Left forelimb (tissue), 1 donor: ENCODE data around the gene SLC23A2.
"Not testable (repeated sequence)": the region's sequence is repeated elsewhere in the genome, so short reads cannot be mapped to it uniquely, and the experiment has no call there.

Experiments
- DNase-seq: peaks from one replicate; pipeline ENCODE4 v3.0.0-alpha.2; 2018; ENCODE audit warnings: low spot score

SLC23A2 gene

DNA sequence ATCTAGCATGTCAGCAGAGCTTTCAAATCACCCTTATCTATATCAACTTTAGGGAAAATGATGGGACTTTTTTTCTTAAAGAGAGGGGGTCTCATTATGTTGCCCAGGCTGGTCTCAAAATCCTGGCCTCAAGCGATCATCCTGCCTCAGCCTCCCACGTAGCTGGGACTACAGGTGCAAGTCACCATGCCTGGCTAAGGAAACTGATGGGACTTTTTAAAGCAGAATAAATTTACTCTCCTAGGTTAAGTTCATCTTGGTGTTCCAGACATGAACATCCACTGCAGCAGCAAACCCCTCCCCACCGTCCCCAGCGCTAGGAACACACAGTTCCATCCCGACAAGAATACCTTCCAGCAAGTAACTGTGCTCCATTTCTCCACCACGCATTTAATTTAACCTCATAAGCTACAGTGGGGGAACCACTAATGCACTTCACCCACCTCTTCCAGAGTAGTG lies 64.9 kb downstream of the SLC23A2 start:
- DNase-seq = no peak

GRCh38 chr20:4932061-4932460 lies 69.2 kb downstream of the SLC23A2 start:
- DNase-seq = no peak

- no peak for DNase-seq
These were observed 71.5 kb downstream of the SLC23A2 start for GRCh38 chr20:4929686-4930397.

DNA sequence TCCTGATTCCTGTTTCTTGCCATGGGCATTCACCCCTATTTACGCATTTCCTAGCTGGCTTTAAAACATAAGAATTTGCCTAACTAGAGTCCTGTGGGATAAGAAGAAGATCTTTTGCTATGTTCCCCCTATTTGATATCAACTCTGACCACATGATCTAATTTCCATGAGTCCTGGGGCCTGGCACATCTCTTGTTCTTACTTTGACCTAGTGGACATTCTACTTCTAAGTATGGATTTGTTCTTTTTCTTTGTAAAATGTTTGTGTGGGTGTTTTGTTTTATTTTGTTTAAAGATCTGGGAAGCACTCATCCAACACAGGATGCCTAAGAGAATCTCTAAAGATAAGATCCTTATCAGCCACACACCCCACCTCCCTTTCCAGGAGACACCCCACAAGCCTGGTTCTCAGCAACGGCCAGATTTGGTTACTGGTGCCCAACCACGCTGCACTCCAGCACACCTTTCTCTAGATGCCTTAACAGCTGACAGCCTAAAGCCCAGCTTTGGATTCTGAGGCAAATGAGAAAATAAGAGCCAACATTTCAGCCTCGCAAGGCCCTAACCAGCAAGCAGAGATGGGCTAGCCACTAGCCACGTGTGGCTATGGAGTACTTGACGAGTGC lies 74.7 kb downstream of the SLC23A2 start:
- no peak for DNase-seq

GRCh38 chr20:4925842-4926530 lies 75.3 kb downstream of the SLC23A2 start:
- no peak for DNase-seq

GRCh38 chr20:4924446-4924845 lies 76.9 kb downstream of the SLC23A2 start:
- no peak for DNase-seq

GRCh38 chr20:4924032-4924431 lies 77.3 kb downstream of the SLC23A2 start:
- DNase-seq = no peak

DNA sequence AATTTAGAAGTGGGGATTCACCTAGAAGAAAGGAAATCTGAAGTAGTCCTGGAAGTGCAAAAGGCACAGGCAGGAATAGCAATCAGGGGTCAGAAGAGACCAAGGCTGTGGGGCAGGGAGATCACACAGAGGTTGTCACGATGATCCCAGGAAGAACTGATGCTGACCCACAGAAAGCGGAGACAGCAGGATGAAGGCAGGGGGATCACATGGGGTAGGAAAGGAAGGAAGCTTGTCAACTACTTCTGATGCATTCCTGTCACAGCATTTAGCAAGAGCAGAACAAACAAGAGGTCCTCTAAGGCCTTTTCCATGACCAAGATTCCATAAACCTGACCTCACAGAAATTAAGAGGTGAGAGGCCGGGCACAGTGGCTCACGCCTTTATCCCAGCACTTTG lies 79.1 kb downstream of the SLC23A2 start:
- DNase-seq = no peak

GRCh38 chr20:4921271-4921670 lies 80.0 kb downstream of the SLC23A2 start:
- DNase-seq = not testable (repeated sequence)

- no peak for DNase-seq
These were observed 80.7 kb downstream of the SLC23A2 start for GRCh38 chr20:4920655-4921054.

GRCh38 chr20:4920131-4920530 lies 81.2 kb downstream of the SLC23A2 start:
- DNase-seq = no peak

GRCh38 chr20:4919047-4919704 lies 82.1 kb downstream of the SLC23A2 start:
- no peak for DNase-seq

GRCh38 chr20:4918473-4918872 lies 82.8 kb downstream of the SLC23A2 start:
- no peak for DNase-seq

DNA sequence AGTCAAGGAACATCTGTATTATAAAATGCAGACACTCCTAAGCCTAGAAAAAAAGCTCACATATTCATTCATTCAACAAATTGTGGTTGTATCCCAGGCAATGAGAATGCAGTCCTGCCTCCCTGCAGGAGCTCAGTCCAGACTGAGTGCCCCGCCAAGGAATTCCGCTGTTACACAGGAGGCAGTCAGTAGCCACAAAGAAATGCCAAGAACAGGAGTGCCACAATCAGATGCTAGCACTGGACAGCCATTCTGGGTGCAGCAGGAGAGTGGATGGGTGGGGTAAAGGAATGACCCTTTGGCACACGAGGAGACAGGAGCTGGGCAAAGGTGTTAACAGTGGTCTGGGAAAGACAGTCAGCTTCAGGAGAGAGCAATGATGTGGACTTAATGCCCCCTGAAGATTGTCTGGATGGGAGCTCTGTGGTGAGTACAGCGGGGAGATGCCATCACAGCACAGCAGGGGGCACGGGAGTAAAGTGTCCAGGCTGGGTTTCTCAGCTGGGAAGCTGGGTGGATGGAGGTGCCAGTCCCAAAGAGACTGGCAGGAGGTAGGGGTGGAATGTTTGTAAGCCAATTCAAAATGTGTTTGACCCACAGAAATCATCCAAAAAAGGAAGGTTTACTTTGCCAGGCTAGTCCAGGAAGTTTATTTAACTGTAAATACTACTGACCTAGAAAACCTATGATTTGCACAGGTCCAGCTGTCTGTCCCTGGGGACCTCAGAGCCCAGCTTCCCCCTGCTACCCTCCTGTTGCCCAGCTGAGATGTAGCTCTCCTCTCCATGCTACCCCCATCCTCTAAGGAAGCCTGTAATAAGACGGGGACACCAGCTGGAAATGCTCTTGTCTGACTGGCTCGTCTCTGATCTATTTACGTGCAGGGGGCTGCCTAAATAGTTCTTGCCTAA lies 84.1 kb downstream of the SLC23A2 start:
- DNase-seq = no peak

DNA sequence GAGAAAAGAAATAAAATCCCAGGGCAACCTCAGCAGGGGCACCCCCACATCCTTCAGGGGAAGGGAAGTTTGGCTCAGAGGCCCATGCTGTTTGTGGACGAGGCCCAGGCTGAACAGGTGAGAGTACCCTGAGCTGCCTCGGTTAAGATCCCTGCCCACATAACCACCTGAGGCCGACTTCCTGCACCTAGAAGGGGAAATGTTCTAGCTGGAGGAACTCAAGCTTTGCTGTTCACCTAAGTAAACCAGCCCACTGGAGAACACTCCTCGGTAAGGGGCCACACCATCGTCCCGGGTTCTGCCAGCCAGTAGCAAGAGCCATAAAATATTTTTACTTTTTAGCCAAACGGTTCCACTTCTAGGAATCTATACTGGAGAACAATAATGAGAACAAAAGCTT lies 88.2 kb downstream of the SLC23A2 start:
- no peak for DNase-seq

DNA sequence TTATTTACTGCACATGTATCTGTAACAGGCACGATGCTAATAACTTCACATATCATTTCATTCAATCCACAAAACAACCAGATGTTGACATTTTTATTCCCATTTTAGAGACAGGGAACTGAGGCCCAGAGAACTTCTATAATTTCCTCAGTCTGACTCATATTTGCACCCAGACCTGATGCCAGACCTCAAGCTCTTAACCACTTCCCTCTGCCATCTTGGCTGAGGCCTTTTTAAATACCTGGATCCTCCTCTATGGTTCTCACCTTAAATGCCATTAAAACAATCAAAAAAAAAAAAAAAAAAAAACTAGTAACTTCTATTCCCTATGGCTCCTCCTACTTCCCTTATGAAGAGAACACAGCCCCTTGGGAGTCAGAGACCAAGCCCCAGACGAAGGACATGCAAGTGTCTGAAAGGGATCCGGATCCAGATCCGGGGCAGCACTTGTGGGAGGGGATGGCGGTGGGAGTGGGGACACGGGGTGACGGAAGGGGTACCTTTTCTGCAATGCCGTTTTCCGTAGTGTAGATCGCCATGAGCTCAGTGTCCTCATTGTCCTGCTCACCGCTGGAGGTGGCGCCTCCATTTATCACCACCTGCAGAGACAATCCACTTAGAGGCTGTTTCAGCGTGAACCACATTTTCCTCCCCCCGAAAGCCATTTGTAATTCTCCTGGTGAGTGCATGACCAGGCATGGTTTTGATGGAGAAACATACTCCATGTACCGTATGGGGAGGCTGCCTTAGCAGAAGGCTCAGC lies 88.7 kb downstream of the SLC23A2 start:
- DNase-seq = no peak

- no peak for DNase-seq
These were observed 90.4 kb downstream of the SLC23A2 start for GRCh38 chr20:4910951-4911350.

DNA sequence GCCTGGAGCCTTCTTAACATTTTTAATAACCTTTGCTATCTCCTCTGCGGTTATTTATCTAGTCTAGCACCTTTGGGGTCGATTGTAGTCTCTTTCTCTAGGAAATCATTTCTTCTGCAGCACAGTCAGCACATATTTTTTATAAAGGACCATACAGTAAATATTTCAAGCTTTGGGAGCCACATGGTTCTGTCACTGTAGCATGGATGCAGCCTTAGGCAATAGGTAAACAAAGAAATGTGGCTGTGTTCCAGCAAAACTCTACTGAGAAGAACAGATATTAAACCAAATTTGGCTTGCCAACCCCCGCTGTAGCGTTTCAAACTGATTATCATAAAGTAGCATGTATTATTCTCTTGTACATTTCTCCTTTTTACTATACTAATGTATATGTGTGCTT lies 95.7 kb downstream of the SLC23A2 start:
- no peak for DNase-seq

DNA sequence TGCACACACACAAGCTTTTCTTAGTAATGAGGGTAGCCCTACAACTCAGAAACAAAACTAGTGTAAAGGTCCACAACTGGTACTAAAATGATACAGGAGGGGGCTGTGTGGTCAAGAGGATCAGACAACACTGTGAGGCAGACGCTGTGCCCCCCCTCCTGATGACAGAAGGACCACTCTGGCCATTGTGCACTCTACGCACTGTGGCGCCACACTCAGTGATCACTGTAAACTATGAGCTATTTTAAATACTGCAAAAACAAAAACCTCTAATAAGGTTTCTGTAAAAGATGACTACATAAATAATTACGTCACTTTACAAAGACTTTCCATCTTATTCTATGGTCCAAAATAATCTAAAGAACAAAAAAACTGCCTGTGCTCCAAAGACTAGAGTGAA lies 96.1 kb downstream of the SLC23A2 start:
- DNase-seq = no peak

GRCh38 chr20:4904127-4904860 lies 97.0 kb downstream of the SLC23A2 start:
- no peak for DNase-seq
